OCI-LY7 (cell line): ENCODE results near the gene CAPZB. TPM values are rescaled to one million over a fixed set of nuclear protein-coding genes. Genes with fewer than 3 reads are reported as not detected.
A peak's percentile ranks its signal among the peaks of the same experiment; 100 is the strongest.

Source experiments
- BruUV-seq: library from RNA; stranded (reverse); fragments of 400-500 nt; replicated peaks from 2 replicates; lab custom pipeline; 2021; lab: Mats Ljungman, UMichigan
- CTCF ChIA-PET: fragments of 300-600 bp; sonication (Branson Sonifier 250); formaldehyde crosslinking; loops from one replicate; lab custom pipeline; 2022; ENCODE audit warnings: antibody characterized with exemption; ENCODE audit not compliant: unreplicated experiment; lab: Charles Lee
- POLR2A ChIA-PET: fragments of 300-600 bp; sonication (Branson Sonifier 250); formaldehyde crosslinking; loops from one replicate; lab custom pipeline; 2022; ENCODE audit warnings: antibody characterized with exemption; lab: Charles Lee
- DNase-seq: peaks from one replicate; pipeline ENCODE4 v3.0.0-alpha.2; 2015; ENCODE audit warnings: low spot score
- H2AFZ ChIP-seq: fragments of 200-600 bp; sonication (generic), shearing (Covaris generic); 2 replicates; pipeline ENCODE4 v1.6.1; 2014; ENCODE audit warnings: mild to moderate bottlenecking, antibody characterized with exemption, low read length, moderate library complexity
- H3K27ac ChIP-seq: fragments of 200-600 bp; sonication (generic); 2 replicates; pipeline ENCODE4 v1.5.1; 2014; ENCODE audit warnings: mixed run types, low read depth, mild to moderate bottlenecking, moderate library complexity, low read length, inconsistent platforms; ENCODE audit not compliant: poor library complexity, severe bottlenecking
- H3K36me3 ChIP-seq: fragments of 200-600 bp; sonication (generic); 2 replicates; pipeline ENCODE4 v1.6.1; 2014; ENCODE audit warnings: mild to moderate bottlenecking, antibody characterized with exemption, low read length, moderate library complexity, mixed read lengths; ENCODE audit not compliant: insufficient read depth
- H3K4me1 ChIP-seq: fragments of 200-600 bp; sonication (generic); 2 replicates; pipeline ENCODE4 v1.5.1; 2014; ENCODE audit warnings: mild to moderate bottlenecking, low read length; ENCODE audit not compliant: insufficient read depth, poor library complexity, severe bottlenecking
- H3K4me2 ChIP-seq: fragments of 200-600 bp; sonication (generic); 2 replicates; pipeline ENCODE4 v1.6.1; 2014; ENCODE audit warnings: mild to moderate bottlenecking, low read length
- H3K4me3 ChIP-seq: fragments of 200-600 bp; sonication (generic); 2 replicates; pipeline ENCODE4 v1.5.1; 2014; ENCODE audit warnings: mild to moderate bottlenecking, low read depth, low read length; ENCODE audit not compliant: poor library complexity, severe bottlenecking
- H3K79me2 ChIP-seq: fragments of 200-600 bp; sonication (generic); 2 replicates; pipeline ENCODE4 v1.6.1; 2016; ENCODE audit warnings: low read depth, mild to moderate bottlenecking, low read length, moderate library complexity, mixed read lengths; ENCODE audit not compliant: insufficient read depth
- H3K9me2 ChIP-seq: fragments of 200-600 bp; sonication (generic); 2 replicates; pipeline ENCODE4 v1.6.1; 2016; ENCODE audit warnings: mild to moderate bottlenecking, low read length, mixed read lengths; ENCODE audit not compliant: insufficient read depth
- H3K9me3 ChIP-seq: fragments of 200-600 bp; sonication (generic); 2 replicates; pipeline ENCODE4 v1.6.1; 2014; ENCODE audit warnings: mild to moderate bottlenecking, mixed run types, low read length, mixed read lengths
- H4K20me1 ChIP-seq: fragments of 200-600 bp; sonication (generic); 2 replicates; pipeline ENCODE4 v1.6.1; 2014; ENCODE audit warnings: mild to moderate bottlenecking, antibody characterized with exemption, low read length, moderate library complexity, mixed read lengths; ENCODE audit not compliant: insufficient read depth
- EZH2phosphoT487 ChIP-seq: fragments of 200-600 bp; sonication (generic); IDR thresholded peaks from 2 replicates; pipeline ENCODE4 v1.6.1; 2018; ENCODE audit warnings: low read depth, borderline replicate concordance, mild to moderate bottlenecking, mixed run types, antibody characterized with exemption, low read length, moderate library complexity, mixed read lengths
- intact Hi-C: fragments of 100-400 bp; cut with micrococcal nuclease; formaldehyde crosslinking; loops from one replicate; pipeline ENCODE4 v1.10.0; 2022; ENCODE audit not compliant: unreplicated experiment
- total RNA-seq, 2 experiments: library from RNA; depleted of rRNA in 1 of 2; stranded (reverse); fragments of >200 nt in 1 of 2; shearing (Covaris generic) in 1 of 2; gene quantifications; 2 replicates each; pipeline ENCODE4 v1.2.3, GENCODE V29; 2014 to 2022
- TF ChIP-seq, protein P1 (sequence below): fragments of 200-600 bp; sonication (generic); conservative IDR thresholded peaks from 2 replicates; pipeline ENCODE4 v1.5.1; 2014; ENCODE audit warnings: mild to moderate bottlenecking, antibody characterized with exemption, low read length, moderate library complexity, mixed read lengths

CAPZB gene
- total RNA-seq, 2 experiments from 2014 or later = 61.3 to 187 TPM

DNA sequence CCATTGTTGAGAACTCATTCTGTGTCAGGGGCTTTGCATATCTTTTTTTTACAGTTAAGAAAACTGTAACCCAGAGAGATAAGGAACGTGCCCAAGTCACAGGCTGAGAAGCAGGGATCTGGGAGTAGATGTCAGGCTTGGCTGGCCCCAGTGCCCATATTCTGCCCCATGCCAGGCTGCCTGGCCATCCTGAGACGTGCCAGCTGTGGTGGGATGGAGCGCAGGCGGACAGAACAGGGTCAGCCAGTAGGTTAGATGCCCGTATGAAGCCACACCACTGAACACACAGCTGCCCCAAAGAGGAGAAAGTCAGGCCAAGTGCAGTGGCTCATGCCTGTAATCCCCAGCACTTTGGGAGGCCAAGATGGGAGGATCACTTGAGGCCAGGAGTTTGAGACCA is 117.3 kb downstream of the CAPZB start:
- Histone ChIP-seq H3K9me3 (no peaks in the 10 kb centered on the region), H2AFZ (no peak overlapping the region), H3K79me2 (no peaks in the 10 kb centered on the region), H3K4me2 (no peak overlapping the region), H4K20me1 (no peaks in the 10 kb centered on the region; the same call in 1 of the 2 replicates), H3K4me3 (no peak overlapping the region), H3K36me3 (no peaks in the 10 kb centered on the region), H3K4me1 (no peaks in the 10 kb centered on the region), H3K27ac (no peak overlapping the region), H3K9me2 (no peaks in the 10 kb centered on the region)
- POLR2A ChIA-PET = no interaction called here
- CTCF ChIA-PET = no interaction called here
- no peak for DNase-seq
- intact Hi-C loops = no loop called here
- BruUV-seq = no TSS peak
- TF ChIP-seq EZH2phosphoT487 = no peak
- TF ChIP-seq, protein P1, sequence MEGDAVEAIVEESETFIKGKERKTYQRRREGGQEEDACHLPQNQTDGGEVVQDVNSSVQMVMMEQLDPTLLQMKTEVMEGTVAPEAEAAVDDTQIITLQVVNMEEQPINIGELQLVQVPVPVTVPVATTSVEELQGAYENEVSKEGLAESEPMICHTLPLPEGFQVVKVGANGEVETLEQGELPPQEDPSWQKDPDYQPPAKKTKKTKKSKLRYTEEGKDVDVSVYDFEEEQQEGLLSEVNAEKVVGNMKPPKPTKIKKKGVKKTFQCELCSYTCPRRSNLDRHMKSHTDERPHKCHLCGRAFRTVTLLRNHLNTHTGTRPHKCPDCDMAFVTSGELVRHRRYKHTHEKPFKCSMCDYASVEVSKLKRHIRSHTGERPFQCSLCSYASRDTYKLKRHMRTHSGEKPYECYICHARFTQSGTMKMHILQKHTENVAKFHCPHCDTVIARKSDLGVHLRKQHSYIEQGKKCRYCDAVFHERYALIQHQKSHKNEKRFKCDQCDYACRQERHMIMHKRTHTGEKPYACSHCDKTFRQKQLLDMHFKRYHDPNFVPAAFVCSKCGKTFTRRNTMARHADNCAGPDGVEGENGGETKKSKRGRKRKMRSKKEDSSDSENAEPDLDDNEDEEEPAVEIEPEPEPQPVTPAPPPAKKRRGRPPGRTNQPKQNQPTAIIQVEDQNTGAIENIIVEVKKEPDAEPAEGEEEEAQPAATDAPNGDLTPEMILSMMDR = no peak

DNA sequence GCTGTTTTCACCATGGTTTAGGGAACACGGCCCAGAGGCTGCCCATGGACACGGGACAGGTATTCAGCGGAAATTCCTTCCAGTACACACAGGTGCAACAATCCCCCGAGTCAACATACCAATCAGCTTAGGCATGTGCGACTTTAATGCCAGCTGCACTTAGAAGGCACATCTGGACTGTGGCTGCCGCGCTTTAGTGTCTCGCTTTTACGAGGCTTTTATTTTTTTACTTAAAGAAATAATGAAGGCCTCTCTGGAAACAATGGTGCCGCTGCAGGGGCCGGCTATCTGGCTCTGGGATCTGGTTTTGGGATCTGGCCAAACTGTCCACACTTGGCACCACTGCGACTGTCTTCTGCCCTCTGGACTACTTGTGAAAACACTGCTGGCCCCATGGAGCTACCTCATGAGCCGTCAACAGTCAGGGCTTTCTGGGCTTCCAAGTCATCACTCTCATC is 117.7 kb downstream of the CAPZB start:
- TF ChIP-seq EZH2phosphoT487 = no peak
- TF ChIP-seq, protein P1 = no peak
- POLR2A ChIA-PET = no interaction called here
- Histone ChIP-seq H3K9me3 (no peaks in the 10 kb centered on the region), H3K4me2 (no peak overlapping the region), H4K20me1 (no peaks in the 10 kb centered on the region; the same call in 1 of the 2 replicates), H3K4me1 (no peaks in the 10 kb centered on the region), H2AFZ (no peak overlapping the region), H3K27ac (no peak overlapping the region), H3K79me2 (no peaks in the 10 kb centered on the region), H3K36me3 (no peaks in the 10 kb centered on the region), H3K4me3 (no peak overlapping the region), H3K9me2 (no peaks in the 10 kb centered on the region)
- intact Hi-C loops = no loop called here
- DNase-seq = no peak
- no TSS peak for BruUV-seq
- CTCF ChIA-PET = no interaction called here

DNA sequence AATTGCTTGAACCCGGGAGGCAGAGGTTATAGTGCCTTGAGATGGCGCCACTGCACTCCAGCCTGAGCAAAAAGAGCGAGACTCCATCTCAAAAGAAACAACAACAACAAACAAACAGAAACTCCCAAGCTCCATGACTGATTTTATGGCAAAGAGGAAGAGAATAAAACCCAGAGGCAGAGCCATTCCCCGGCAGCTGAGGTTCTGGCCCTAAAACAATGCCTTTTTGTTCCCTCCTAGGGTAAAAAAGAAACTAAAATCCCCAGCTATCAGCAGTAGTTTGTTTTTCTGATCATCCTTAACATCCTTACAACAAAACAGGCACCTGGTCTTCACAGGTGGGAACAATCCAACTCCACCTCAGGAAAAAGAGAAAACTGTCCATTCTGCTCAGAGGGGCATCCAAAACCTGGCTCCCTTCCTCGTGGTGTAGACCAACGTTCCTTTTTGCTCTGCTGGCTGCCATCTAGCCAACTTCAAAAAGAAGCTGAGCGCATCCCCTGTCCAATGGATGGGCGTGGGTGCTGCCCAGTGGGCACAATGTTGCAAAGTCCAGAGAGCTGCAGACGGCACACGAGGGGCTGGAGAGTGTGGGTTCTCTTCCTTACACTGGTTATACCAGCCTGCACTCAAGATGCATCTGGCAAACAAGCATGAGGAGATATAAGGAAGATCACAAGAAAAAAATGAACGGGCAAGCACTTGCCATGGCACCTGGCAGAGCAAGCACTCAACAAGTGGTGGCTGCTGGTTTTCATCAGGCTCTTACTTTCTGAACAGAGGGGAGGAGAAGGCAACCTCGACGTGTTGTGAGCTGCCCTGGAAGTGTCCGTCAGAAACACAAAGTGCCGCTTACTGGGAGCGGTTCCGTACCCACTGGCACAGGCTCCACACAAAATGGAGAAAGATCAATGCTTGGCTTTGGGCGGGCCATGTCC is 118.5 kb downstream of the CAPZB start:
- Histone ChIP-seq H3K79me2 (no peaks in the 10 kb centered on the region), H3K27ac (no peak overlapping the region), H3K9me3 (no peaks in the 10 kb centered on the region), H2AFZ (no peak overlapping the region), H4K20me1 (no peaks in the 10 kb centered on the region; the same call in 1 of the 2 replicates), H3K4me3 (no peak overlapping the region), H3K4me2 (no peak overlapping the region), H3K36me3 (no peaks in the 10 kb centered on the region), H3K9me2 (no peaks in the 10 kb centered on the region), H3K4me1 (no peaks in the 10 kb centered on the region)
- intact Hi-C loops = no loop called here
- no peak for DNase-seq
- ChIA-PET CTCF (no interaction called here), POLR2A (no interaction called here)
- TF ChIP-seq, protein P1 = 0 out of 2 replicates have a peak, but pooled peaks have one; percentile 19
- no peak for TF ChIP-seq EZH2phosphoT487
- BruUV-seq = no TSS peak
